NCI-H2107 (cell line): ENCODE results near the gene PEF1.

ENCODE experiments used
- DNase-seq: peaks from one replicate; lab custom pipeline; 2025; lab: John Stamatoyannopoulos, UW

PEF1 gene

GRCh38 chr1:31644560-31645273 lies at the start of gene PEF1:
Gene PEF1, minus strand, starts transcription at chr1:31644876. Its CDS starts 12 bp downstream, at chr1:31644864.
- peak; percentile 99 for DNase-seq

DNA sequence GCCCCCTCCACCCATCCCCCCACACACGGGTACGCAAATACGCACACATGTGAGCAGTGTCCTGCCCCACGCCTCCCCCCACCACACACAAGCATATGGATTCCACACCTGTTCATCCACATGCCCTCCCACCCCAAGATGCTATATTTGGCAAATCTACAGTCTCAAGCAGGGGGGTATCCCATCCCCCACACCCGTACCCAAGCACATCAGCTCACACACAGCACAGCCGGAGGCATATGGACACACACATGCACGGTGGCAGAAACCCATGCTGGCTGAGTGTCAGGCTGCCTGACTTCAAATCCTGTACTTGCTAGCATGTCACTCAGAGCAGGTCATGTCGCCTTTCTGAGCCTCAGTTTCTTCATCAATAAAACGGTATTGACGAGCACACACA lies 48.6 kb upstream of the PEF1 start:
- DNase-seq, result no peak

- DNase-seq, result no peak
These were observed 47.3 kb upstream of the PEF1 start for GRCh38 chr1:31691951-31692350.

- no peak for DNase-seq
These were observed 46.8 kb upstream of the PEF1 start for GRCh38 chr1:31691446-31691845.

GRCh38 chr1:31690921-31691320 lies 46.2 kb upstream of the PEF1 start:
- DNase-seq, result no peak

GRCh38 chr1:31689854-31690253 lies 45.2 kb upstream of the PEF1 start:
- DNase-seq, result no peak

DNA sequence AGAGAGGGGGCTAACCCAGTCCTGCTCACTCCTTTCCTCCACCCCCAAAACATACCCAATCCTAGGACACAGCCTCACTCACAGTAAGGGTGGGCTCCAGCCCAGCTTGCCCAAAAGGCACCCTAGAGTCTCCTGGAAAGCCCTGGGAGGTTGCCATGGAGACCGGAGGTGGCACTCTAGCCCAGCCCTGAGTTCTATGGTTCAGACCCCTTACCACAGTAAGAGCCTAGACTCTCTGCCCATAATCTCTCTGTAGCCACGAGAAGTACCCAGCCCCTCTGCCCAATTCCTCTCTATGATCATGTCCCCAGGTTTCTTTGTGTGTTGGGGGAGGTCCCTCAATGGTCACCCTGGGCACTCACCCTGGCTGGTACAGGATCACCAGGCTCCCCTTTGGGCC lies 44.7 kb upstream of the PEF1 start:
- no peak for DNase-seq

DNA sequence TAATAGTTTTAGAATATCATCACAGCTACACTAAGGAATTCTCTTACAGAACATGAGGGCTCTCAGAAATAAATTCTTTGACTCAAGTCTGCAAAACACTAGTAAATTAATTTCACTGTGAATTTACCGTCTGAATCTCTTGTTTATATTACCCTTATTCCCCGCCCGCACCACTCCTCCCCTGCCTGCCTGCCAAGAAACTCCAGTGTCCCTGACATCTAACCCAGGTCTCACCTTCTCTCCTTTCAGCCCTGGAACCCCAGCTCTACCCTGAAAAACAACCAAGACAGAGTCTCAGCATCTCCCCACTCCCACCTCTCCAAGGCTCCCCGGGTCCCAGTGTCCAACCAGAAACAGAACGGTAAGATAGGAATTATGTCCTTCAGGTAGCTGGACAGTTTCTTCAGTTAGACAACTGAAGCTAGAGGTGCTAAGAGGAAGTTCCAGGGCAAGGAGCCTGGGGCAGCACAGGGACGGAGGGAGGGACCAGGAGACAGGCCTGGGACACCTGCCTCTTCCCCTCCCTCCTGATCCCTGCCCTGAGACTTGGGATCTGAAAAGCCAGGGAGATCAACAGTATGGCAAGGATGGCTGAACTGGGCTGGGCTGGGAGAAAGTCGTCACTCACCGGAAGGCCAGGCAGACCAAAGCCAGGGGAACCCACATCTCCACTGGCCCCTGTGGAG lies 43.7 kb upstream of the PEF1 start:
- no peak for DNase-seq

GRCh38 chr1:31687601-31688000 lies 42.9 kb upstream of the PEF1 start:
- no peak for DNase-seq

- DNase-seq, result no peak
These were observed 41.1 kb upstream of the PEF1 start for GRCh38 chr1:31685795-31686194.

- no peak for DNase-seq
These were observed 39.3 kb upstream of the PEF1 start for GRCh38 chr1:31683997-31684396.

DNA sequence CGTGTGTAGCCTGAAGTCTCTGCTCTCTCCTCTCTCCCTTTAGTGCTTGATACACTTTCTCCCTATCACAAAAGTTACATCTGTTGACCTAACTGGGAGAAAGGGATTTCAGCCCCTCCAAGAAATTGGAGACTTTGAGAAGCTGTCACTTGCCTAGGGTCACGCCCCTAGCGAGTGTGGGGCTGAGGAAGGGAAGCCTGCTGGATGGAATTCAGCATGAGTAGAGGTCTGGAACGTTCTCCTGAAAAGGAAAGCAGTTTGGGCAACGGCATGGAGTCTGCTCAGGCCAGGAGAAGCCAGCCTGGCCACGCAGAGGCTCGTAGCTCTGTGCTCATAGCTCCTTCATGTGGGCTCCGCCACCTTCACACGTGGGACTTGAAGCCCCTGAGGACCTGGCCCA lies 36.7 kb upstream of the PEF1 start:
- no peak for DNase-seq

- no peak for DNase-seq
These were observed 35.1 kb upstream of the PEF1 start for GRCh38 chr1:31679676-31680230.

GRCh38 chr1:31679091-31679490 lies 34.4 kb upstream of the PEF1 start:
- DNase-seq, result no peak

DNA sequence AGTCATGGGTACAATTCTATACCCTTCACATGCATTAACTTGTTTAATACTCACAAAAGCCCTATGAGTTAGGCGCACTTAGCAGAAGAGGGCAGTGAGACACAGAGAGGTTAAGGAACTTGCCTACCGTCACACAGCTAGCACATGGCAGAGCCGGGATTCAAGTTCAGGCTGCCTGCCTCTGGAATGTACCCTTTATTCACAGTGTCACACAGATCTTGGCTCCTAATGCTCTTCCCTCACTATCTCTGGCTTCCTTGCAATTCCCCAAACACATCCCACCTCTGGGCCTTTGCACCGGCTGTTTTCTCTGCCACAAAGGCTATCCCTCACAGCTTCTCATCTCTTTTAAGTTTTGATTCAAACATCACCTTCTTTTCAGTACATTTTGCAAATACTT lies 34.0 kb upstream of the PEF1 start:
- no peak for DNase-seq

DNA sequence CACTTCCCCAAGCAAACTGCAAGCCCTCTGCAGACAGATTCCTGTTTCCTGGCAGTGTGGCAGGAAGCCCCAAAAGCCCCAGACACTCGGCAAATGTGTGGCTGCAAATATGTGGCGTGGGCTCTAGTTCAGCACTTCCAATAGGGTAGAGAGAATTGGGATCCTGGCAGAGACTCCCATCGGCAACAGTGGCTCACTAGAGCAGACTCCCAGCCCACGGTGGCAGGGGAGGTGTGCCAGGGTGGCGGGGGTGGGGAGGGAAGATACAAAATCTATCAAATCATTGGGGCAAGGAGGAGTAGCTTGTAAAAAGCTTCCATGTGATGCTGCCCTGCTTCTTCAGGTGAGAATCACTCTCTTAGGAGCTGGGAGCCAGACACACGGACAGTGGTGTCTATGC lies 33.3 kb upstream of the PEF1 start:
- no peak for DNase-seq

GRCh38 chr1:31677401-31677800 lies 32.7 kb upstream of the PEF1 start:
- DNase-seq, result no peak

GRCh38 chr1:31675756-31676155 lies 31.1 kb upstream of the PEF1 start:
- DNase-seq, result no peak

GRCh38 chr1:31675161-31675560 lies 30.5 kb upstream of the PEF1 start:
- DNase-seq, result no peak

DNA sequence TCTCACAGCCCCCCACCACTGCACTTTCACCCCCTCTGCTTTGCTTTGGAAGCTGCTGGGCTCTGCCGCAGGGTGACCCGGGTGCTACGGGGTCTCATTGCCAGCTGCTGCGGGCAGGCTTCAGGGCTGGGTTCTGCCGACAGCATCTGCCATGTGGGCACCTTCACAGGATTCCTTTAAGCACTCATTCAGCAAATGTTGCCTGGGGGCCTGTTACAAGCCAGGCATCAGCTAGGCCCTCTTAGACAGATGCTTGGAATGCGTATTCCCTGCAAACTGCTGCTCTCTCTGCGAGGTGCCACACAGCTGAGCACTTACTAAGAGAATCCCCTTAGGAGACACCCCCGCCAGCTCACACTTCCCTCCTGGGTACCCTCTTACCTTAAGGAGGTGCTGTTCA lies 29.9 kb upstream of the PEF1 start:
- DNase-seq, result no peak

GRCh38 chr1:31673433-31673832 lies 28.8 kb upstream of the PEF1 start:
- no peak for DNase-seq

GRCh38 chr1:31672986-31673385 lies 28.3 kb upstream of the PEF1 start:
- DNase-seq, result no peak

DNA sequence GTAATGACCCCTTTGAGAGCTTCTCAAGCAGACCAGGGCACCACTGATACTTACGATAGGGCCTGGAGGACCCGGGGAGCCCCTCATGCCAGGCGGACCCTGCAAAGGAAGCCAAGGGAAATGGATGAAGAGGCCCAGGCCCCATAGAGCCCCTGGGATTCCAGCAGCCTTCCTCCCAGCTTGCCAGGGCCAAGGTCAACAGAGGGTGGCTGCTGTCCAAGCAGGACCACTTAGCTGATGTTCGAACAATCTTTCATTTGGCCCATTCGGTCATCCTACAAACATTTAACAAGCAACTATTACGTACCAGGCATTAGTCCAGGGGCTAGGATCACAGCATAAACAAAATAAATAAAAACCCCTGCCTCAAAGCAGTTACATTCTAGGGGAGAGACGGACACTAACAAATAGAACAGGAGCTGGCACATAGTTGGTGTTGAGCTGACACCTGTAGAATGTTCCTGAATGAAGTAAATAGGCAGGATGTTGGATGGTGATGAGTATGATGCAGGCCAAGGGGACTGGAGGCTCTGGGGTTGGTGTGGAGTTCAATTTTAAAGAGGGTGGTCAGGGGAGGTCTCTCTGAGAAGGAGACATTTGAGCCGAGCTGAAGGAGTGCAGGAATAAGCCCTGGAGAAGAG lies 27.0 kb upstream of the PEF1 start:
- no peak for DNase-seq
